Fibroblast of the aortic adventitia (primary cell): ENCODE measurements around the gene SDF4. TPM values are rescaled to one million over a fixed set of nuclear protein-coding genes. Genes with fewer than 3 reads are reported as not detected.

Experiments used
- DNase-seq: peaks from one replicate; pipeline ENCODE4 v3.0.0-alpha.2; 2010; ENCODE audit warnings: low read depth
- H3K4me3 ChIP-seq: 2 replicates; pipeline ENCODE4 v1.5.1; 2011; ENCODE audit warnings: low read depth, mild to moderate bottlenecking, control low read depth, low read length, moderate library complexity
- CTCF ChIP-seq: IDR thresholded peaks from 2 replicates; pipeline ENCODE4 v1.5.1; 2011; ENCODE audit warnings: mild to moderate bottlenecking, low read length, control low read depth, inconsistent platforms; ENCODE audit not compliant: insufficient read depth
- total RNA-seq: library from RNA; depleted of rRNA; stranded (reverse); fragments of >200 nt; gene quantifications from 2 replicates; pipeline ENCODE4 v1.2.3, GENCODE V29; 2012; ENCODE audit warnings: low replicate concordance

The SDF4 gene
- total RNA-seq, 1 donor = 91.6 TPM

GRCh38 chr1:1237874-1238701 is 6.3 kb upstream of the SDF4 start:
- no peak overlapping the region for H3K4me3 ChIP-seq
- no peak for DNase-seq
- TF ChIP-seq CTCF = no peak

- TF ChIP-seq CTCF = no peak
- no peak overlapping the region for H3K4me3 ChIP-seq
- DNase-seq = no peak
Observed at GRCh38 chr1:1236945-1237873, 5.4 kb upstream of the SDF4 start.

GRCh38 chr1:1236176-1236763 is 4.5 kb upstream of the SDF4 start:
- TF ChIP-seq CTCF = no peak
- no peak overlapping the region for H3K4me3 ChIP-seq
- no peak for DNase-seq

- TF ChIP-seq CTCF = no peak
- H3K4me3 ChIP-seq = no peak overlapping the region
- DNase-seq = no peak
Observed at GRCh38 chr1:1235016-1235744, 3.4 kb upstream of the SDF4 start.

GRCh38 chr1:1234180-1234808 is 2.5 kb upstream of the SDF4 start:
- DNase-seq = no peak
- H3K4me3 ChIP-seq = no peak overlapping the region
- TF ChIP-seq CTCF = no peak

- no peak overlapping the region for H3K4me3 ChIP-seq
- DNase-seq = no peak
- no peak for TF ChIP-seq CTCF
Observed at GRCh38 chr1:1233567-1233892, 1.7 kb upstream of the SDF4 start.
